KMS-11 (cell line): ENCODE results near the gene SHPK.

ENCODE experiments used
- H2AFZ ChIP-seq: fragments of 200-600 bp; sonication (generic); 2 replicates; pipeline ENCODE4 v1.6.1; 2016; ENCODE audit warnings: antibody characterized with exemption, mixed run types, low read depth
- H3K27ac ChIP-seq: fragments of 200-600 bp; sonication (generic); 2 replicates; pipeline ENCODE4 v1.6.1; 2016; ENCODE audit warnings: mild to moderate bottlenecking, mixed run types
- H3K27me3 ChIP-seq: fragments of 200-600 bp; sonication (generic); 2 replicates; pipeline ENCODE4 v1.6.1; 2017; ENCODE audit warnings: mild to moderate bottlenecking, low read depth, mixed run types, moderate library complexity; ENCODE audit not compliant: insufficient read depth
- H3K36me3 ChIP-seq: fragments of 200-600 bp; sonication (generic); 2 replicates; pipeline ENCODE4 v1.6.1; 2017; ENCODE audit warnings: mild to moderate bottlenecking, mixed run types; ENCODE audit not compliant: insufficient read depth
- H3K4me1 ChIP-seq: fragments of 200-600 bp; sonication (generic); 2 replicates; pipeline ENCODE4 v1.6.1; 2016; ENCODE audit warnings: mild to moderate bottlenecking, low read depth, mixed run types; ENCODE audit not compliant: poor library complexity, severe bottlenecking
- H3K4me2 ChIP-seq: fragments of 200-600 bp; sonication (generic); 2 replicates; pipeline ENCODE4 v1.7.0; 2016; ENCODE audit warnings: mild to moderate bottlenecking, mixed run types
- H3K4me3 ChIP-seq: fragments of 200-600 bp; sonication (generic); IDR thresholded peaks from 2 replicates; pipeline ENCODE4 v1.6.1; 2017; ENCODE audit warnings: low read depth, low read length, mixed read lengths; ENCODE audit not compliant: insufficient read depth
- H3K79me2 ChIP-seq: fragments of 200-600 bp; sonication (generic); 2 replicates; pipeline ENCODE4 v1.6.1; 2016; ENCODE audit warnings: low read depth, mixed run types; ENCODE audit not compliant: insufficient read depth
- H3K9ac ChIP-seq: fragments of 200-600 bp; sonication (generic); 2 replicates; pipeline ENCODE4 v1.6.1; 2016; ENCODE audit warnings: mild to moderate bottlenecking, mixed run types
- H4K20me1 ChIP-seq: fragments of 200-600 bp; sonication (generic); 2 replicates; pipeline ENCODE4 v1.6.1; 2016; ENCODE audit warnings: mild to moderate bottlenecking, mixed run types; ENCODE audit not compliant: insufficient read depth
- CTCF ChIP-seq: fragments of 200-600 bp; sonication (generic); conservative IDR thresholded peaks from 2 replicates; pipeline ENCODE4 v1.6.1; 2017; ENCODE audit warnings: low read depth, mild to moderate bottlenecking, antibody characterized with exemption, low read length, moderate library complexity, mixed read lengths

Gene SHPK

GRCh38 chr17:3630781-3631180, 5.3 kb downstream of the SHPK start:
- Histone ChIP-seq H3K27me3 (no peaks in the 10 kb centered on the region), H4K20me1 (no peaks in the 10 kb centered on the region), H3K36me3 (no peaks in the 10 kb centered on the region), H3K4me2 (no peak overlapping the region), H3K4me3 (no peak overlapping the region), H3K4me1 (no peaks in the 10 kb centered on the region), H3K9ac (no peak overlapping the region), H3K27ac (no peak overlapping the region), H2AFZ (no peak overlapping the region), H3K79me2 (no peaks in the 10 kb centered on the region)
- no peak for TF ChIP-seq CTCF

- Histone ChIP-seq H4K20me1 (no peaks in the 10 kb centered on the region), H3K4me1 (no peaks in the 10 kb centered on the region), H2AFZ (no peak overlapping the region), H3K27ac (no peak overlapping the region), H3K9ac (no peak overlapping the region), H3K36me3 (no peaks in the 10 kb centered on the region), H3K4me2 (no peak overlapping the region), H3K27me3 (no peaks in the 10 kb centered on the region), H3K79me2 (no peaks in the 10 kb centered on the region), H3K4me3 (no peak overlapping the region)
- TF ChIP-seq CTCF: no peak
Observed at GRCh38 chr17:3627769-3628167, 8.3 kb downstream of the SHPK start.

GRCh38 chr17:3626831-3627768, 8.9 kb downstream of the SHPK start:
- no peaks in the 10 kb centered on the region for H3K27me3 ChIP-seq
- H2AFZ ChIP-seq: no peak overlapping the region
- no peak overlapping the region for H3K4me3 ChIP-seq
- H3K4me2 ChIP-seq: no peak overlapping the region
- no peaks in the 10 kb centered on the region for H3K4me1 ChIP-seq
- H3K79me2 ChIP-seq: no peaks in the 10 kb centered on the region
- TF ChIP-seq CTCF: no peak
- no peaks in the 10 kb centered on the region for H4K20me1 ChIP-seq
- H3K36me3 ChIP-seq: no peaks in the 10 kb centered on the region
- H3K27ac ChIP-seq: no peak overlapping the region
- no peak overlapping the region for H3K9ac ChIP-seq

GRCh38 chr17:3622977-3623594, 13.0 kb downstream of the SHPK start:
- no peak for TF ChIP-seq CTCF
- Histone ChIP-seq H4K20me1 (no peaks in the 10 kb centered on the region), H3K36me3 (no peaks in the 10 kb centered on the region)

More at GRCh38 chr17:3622977-3623594, 13.0 kb downstream of the SHPK start:
- Histone ChIP-seq H3K79me2 (no peaks in the 10 kb centered on the region), H2AFZ (no peak overlapping the region), H3K4me1 (no peaks in the 10 kb centered on the region), H3K9ac (no peak overlapping the region), H3K4me3 (no peak overlapping the region), H3K4me2 (no peak overlapping the region), H3K27ac (no peak overlapping the region), H3K27me3 (no peaks in the 10 kb centered on the region)
